GM21529 (cell line): Measurements from ENCODE around the gene EEF1A2.

ENCODE experiments used
- ATAC-seq: cut with Tn5 transposase; IDR thresholded peaks from one replicate; pipeline ENCODE4 v1.9.1; 2021; ENCODE audit not compliant: unreplicated experiment

Gene EEF1A2

GRCh38 chr20:63500902-63501817 is 2.3 kb upstream of the EEF1A2 start:
- ATAC-seq = no peak

- no peak for ATAC-seq
Observed at GRCh38 chr20:63500151-63500901, 1.4 kb upstream of the EEF1A2 start.

GRCh38 chr20:63499338-63499969 is 571 bp upstream of the EEF1A2 start:
- ATAC-seq = no peak

GRCh38 chr20:63497946-63498935 is 642 bp downstream of the EEF1A2 start:
- no peak for ATAC-seq

- no peak for ATAC-seq
Observed at GRCh38 chr20:63497138-63497945, 1.5 kb downstream of the EEF1A2 start.

- no peak for ATAC-seq
Observed at GRCh38 chr20:63496596-63497120, 2.2 kb downstream of the EEF1A2 start.

- ATAC-seq = no peak
Observed at GRCh38 chr20:63495741-63496595, 2.9 kb downstream of the EEF1A2 start.

- no peak for ATAC-seq
Observed at GRCh38 chr20:63495167-63495720, 3.6 kb downstream of the EEF1A2 start.

- no peak for ATAC-seq
Observed at GRCh38 chr20:63494420-63495166, 4.3 kb downstream of the EEF1A2 start.

- no peak for ATAC-seq
Observed at GRCh38 chr20:63494084-63494419, 4.8 kb downstream of the EEF1A2 start.

GRCh38 chr20:63493563-63494020 is 5.3 kb downstream of the EEF1A2 start:
- no peak for ATAC-seq

- ATAC-seq = no peak
Observed at GRCh38 chr20:63492982-63493381, 5.9 kb downstream of the EEF1A2 start.

- no peak for ATAC-seq
Observed at GRCh38 chr20:63492518-63492917, 6.4 kb downstream of the EEF1A2 start.

GRCh38 chr20:63491635-63492230 is 7.2 kb downstream of the EEF1A2 start:
- no peak for ATAC-seq

GRCh38 chr20:63491078-63491477 is 7.8 kb downstream of the EEF1A2 start:
- no peak for ATAC-seq

- ATAC-seq = no peak
Observed at GRCh38 chr20:63490416-63490815, 8.5 kb downstream of the EEF1A2 start.
